ENCODE measurements around the gene OR51E1.

OR51E1 gene

GRCh38 chr11:4704790-4705334 lies 61.1 kb downstream of the OR51E1 start:
- Histone ChIP-seq H3K27ac (ENCODE audit: low read depth, low read length) (no peak overlapping the region), H3K9ac (ENCODE audit: low read depth in 1 of 2, low read length in 2 of 2) (no peak overlapping the region), H3K36me3 (ENCODE audit: control insufficient read depth in 1 of 2, insufficient read depth in 2 of 2, low read length in 2 of 2) (no peaks in the 10 kb centered on the region), H3K9me3 (ENCODE audit: control insufficient read depth in 1 of 2, low read length in 2 of 2) (no peaks in the 10 kb centered on the region), H3K4me3 (ENCODE audit: low read depth in 1 of 2, low read length in 2 of 2) (no peak overlapping the region), H3K27me3 (ENCODE audit: control insufficient read depth in 1 of 2, insufficient read depth in 2 of 2, low read length in 2 of 2) (no peaks in the 10 kb centered on the region), H3K4me1 (ENCODE audit: control insufficient read depth in 1 of 2, insufficient read depth in 2 of 2, low read length in 2 of 2) (no peaks in the 10 kb centered on the region)
